IPS-NIHi7 (cell line): Measurements from ENCODE around the gene KLRG1.

Experiments used
- DNase-seq: peaks from one replicate; pipeline ENCODE4 v3.0.0; 2012; ENCODE audit warnings: mixed read lengths; ENCODE audit errors: extremely low spot score

Gene KLRG1

GRCh38 chr12:8985213-8985754 is 4.1 kb upstream of the KLRG1 start:
- DNase-seq: no peak

GRCh38 chr12:8987163-8987562 is 2.2 kb upstream of the KLRG1 start:
- no peak for DNase-seq

- DNase-seq: no peak
These were observed 1.7 kb upstream of the KLRG1 start for GRCh38 chr12:8987685-8988084.

GRCh38 chr12:8991371-8992345 is 2.3 kb downstream of the KLRG1 start:
- DNase-seq: no peak

- no peak for DNase-seq
These were observed 4.5 kb downstream of the KLRG1 start for GRCh38 chr12:8993827-8994226.

- DNase-seq: no peak
These were observed 5.9 kb downstream of the KLRG1 start for GRCh38 chr12:8995021-8995775.

GRCh38 chr12:8996682-8997405 is 7.5 kb downstream of the KLRG1 start:
- DNase-seq: no peak

GRCh38 chr12:9001233-9001632 is 11.9 kb downstream of the KLRG1 start:
- no peak for DNase-seq

- no peak for DNase-seq
These were observed 13.0 kb downstream of the KLRG1 start for GRCh38 chr12:9002335-9002734.

GRCh38 chr12:9022592-9022991 is 33.2 kb downstream of the KLRG1 start:
- DNase-seq: no peak

- no peak for DNase-seq
These were observed 35.2 kb downstream of the KLRG1 start for GRCh38 chr12:9024512-9024911.

GRCh38 chr12:9027161-9028059 is 38.1 kb downstream of the KLRG1 start:
- DNase-seq: no peak

GRCh38 chr12:9030776-9031175 is 41.4 kb downstream of the KLRG1 start:
- peak; percentile 26 for DNase-seq

GRCh38 chr12:9032202-9032964 is 43.0 kb downstream of the KLRG1 start:
- DNase-seq: no peak

- DNase-seq: no peak
These were observed 44.0 kb downstream of the KLRG1 start for GRCh38 chr12:9033265-9033887.

- no peak for DNase-seq
These were observed 44.7 kb downstream of the KLRG1 start for GRCh38 chr12:9034095-9034494.

GRCh38 chr12:9036227-9036626 is 46.9 kb downstream of the KLRG1 start:
- no peak for DNase-seq

GRCh38 chr12:9037431-9037830 is 48.1 kb downstream of the KLRG1 start:
- no peak for DNase-seq

- DNase-seq: peak; percentile 76
These were observed 50.1 kb downstream of the KLRG1 start for GRCh38 chr12:9039397-9039977.
